CD4-positive, alpha-beta T cell (primary cell): ENCODE data around the gene RASSF6. TPM values are rescaled to one million over a fixed set of nuclear protein-coding genes. Genes with fewer than 3 reads are reported as not detected.

Source experiments
- ATAC-seq: fragments of 200-7000 bp; cut with Tn5 transposase; one replicate; pipeline ENCODE4 v1.10.0; 2022; ENCODE audit warnings: mild to moderate bottlenecking; ENCODE audit not compliant: poor library complexity
- CTCF ChIA-PET: fragments of 350-600 bp; sonication (Branson Sonifier 250); formaldehyde crosslinking; loops from one replicate; lab custom pipeline; 2021; ENCODE audit warnings: antibody characterized with exemption, inconsistent platforms; lab: Charles Lee
- POLR2A ChIA-PET: fragments of 350-600 bp; sonication (Branson Sonifier 250); formaldehyde crosslinking; loops from one replicate; lab custom pipeline; 2021; ENCODE audit warnings: antibody characterized with exemption, inconsistent platforms; lab: Charles Lee
- DNase-seq, 14 experiments: peaks; one replicate each; pipeline ENCODE4 v3.0.0-alpha.2; 2013 to 2020; ENCODE audit warnings: mixed read lengths in 2 of 14
- H3K27ac ChIP-seq, 2 donors: one replicate each; pipeline versions ENCODE4 v1.5.1 to v1.7.0; 2013; ENCODE audit warnings: low read length in 2 of 2, low read depth in 1 of 2, mild to moderate bottlenecking in 1 of 2
- H3K27me3 ChIP-seq, 2 experiments: 1 replicate in 1 of 2; 2 replicates in 1 of 2; pipeline versions ENCODE4 v1.6.1 to v1.7.0; 2013; ENCODE audit warnings: low read length in 2 of 2, control low read depth in 1 of 2, mild to moderate bottlenecking in 1 of 2, moderate library complexity in 1 of 2; ENCODE audit not compliant: insufficient read depth in 2 of 2, control insufficient read depth in 1 of 2
- H3K36me3 ChIP-seq: one replicate; pipeline ENCODE4 v1.6.1; 2013; ENCODE audit warnings: low read length, control low read depth; ENCODE audit not compliant: insufficient read depth
- H3K4me1 ChIP-seq: one replicate; pipeline ENCODE4 v1.6.1; 2013; ENCODE audit warnings: low read length, control low read depth; ENCODE audit not compliant: insufficient read depth
- H3K4me3 ChIP-seq: one replicate; pipeline ENCODE4 v1.5.1; 2013; ENCODE audit warnings: mild to moderate bottlenecking, low read length, moderate library complexity
- H3K9me3 ChIP-seq, 2 experiments: 1 replicate in 1 of 2; 2 replicates in 1 of 2; pipeline versions ENCODE4 v1.6.1 to v1.7.0; 2013; ENCODE audit warnings: low read length in 2 of 2, mild to moderate bottlenecking in 2 of 2, control low read depth in 1 of 2, moderate library complexity in 1 of 2; ENCODE audit not compliant: control insufficient read depth in 1 of 2, insufficient read depth in 1 of 2
- H3K27ac Mint-ChIP-seq: one replicate; pipeline ENCODE4 v1.8.0; 2020; ENCODE audit warnings: mixed read lengths
- H3K27me3 Mint-ChIP-seq: one replicate; pipeline ENCODE4 v1.8.0; 2021; ENCODE audit warnings: mixed read lengths
- H3K36me3 Mint-ChIP-seq: one replicate; pipeline ENCODE4 v1.8.0; 2021; ENCODE audit warnings: low read depth, mixed read lengths
- H3K4me1 Mint-ChIP-seq: one replicate; pipeline ENCODE4 v1.8.0; 2021; ENCODE audit warnings: low read depth, mixed read lengths
- H3K4me3 Mint-ChIP-seq: one replicate; pipeline ENCODE4 v1.8.0; 2020; ENCODE audit warnings: mild to moderate bottlenecking, mixed read lengths
- H3K9me3 Mint-ChIP-seq: one replicate; pipeline ENCODE4 v1.8.0; 2020; ENCODE audit warnings: mixed read lengths
- CTCF ChIP-seq: fragments of 200-600 bp; IDR thresholded peaks from one replicate; pipeline ENCODE4 v1.8.0; 2022; ENCODE audit warnings: antibody characterized with exemption, mild to moderate bottlenecking
- intact Hi-C, 2 experiments: fragments of 100-400 bp; cut with DNase I in 1 of 2; cut with micrococcal nuclease in 1 of 2; formaldehyde crosslinking; loops; one replicate each; pipeline versions ENCODE4 v1.15.1 to v1.9.0; 2023 to 2025; cut with DNase I, micrococcal nuclease
- total RNA-seq, 174 experiments: library from RNA in 2 of 174; stranded (reverse) in 2 of 174; gene quantifications; one replicate each; pipeline ENCODE4 v1.2.3 and lab custom pipeline; 2021 to 2026

RASSF6 gene
- total RNA-seq, 2 experiments from 2014 or later, result 0.25 to 0.28 TPM

- Mint-ChIP-seq H3K27ac (no peak overlapping the region), H3K4me1 (no peaks in the 10 kb centered on the region), H3K4me3 (no peak overlapping the region), H3K27me3 (no peaks in the 10 kb centered on the region), H3K9me3 (no peaks in the 10 kb centered on the region), H3K36me3 (no peaks in the 10 kb centered on the region)
- POLR2A ChIA-PET, result no interaction called here
- no peaks in the 10 kb centered on the region for H3K36me3 ChIP-seq
- DNase-seq (no peak), ATAC-seq (no peak)
- no peak for TF ChIP-seq CTCF
- H3K27me3 ChIP-seq, result no peaks in the 10 kb centered on the region
- no peak overlapping the region for H3K27ac ChIP-seq
- H3K4me1 ChIP-seq, result no peaks in the 10 kb centered on the region
- H3K4me3 ChIP-seq, result no peak overlapping the region
- H3K9me3 ChIP-seq, result no peaks in the 10 kb centered on the region
- CTCF ChIA-PET, result no interaction called here
- intact Hi-C loops, result no loop called here
Observed at GRCh38 chr4:73664470-73664869, 44.2 kb upstream of the RASSF6 start.

GRCh38 chr4:73663576-73663975, 43.3 kb upstream of the RASSF6 start:
- no peak for TF ChIP-seq CTCF

GRCh38 chr4:73662709-73663546, 42.7 kb upstream of the RASSF6 start:
- CTCF ChIA-PET, result interaction anchor here (1.9 kb wide), 1 partner anchor 9 kb away, joined by 8 read pairs; no protein-coding TSS in a partner anchor
- H3K4me3 ChIP-seq, result no peak overlapping the region
- intact Hi-C loops, result no loop called here
- POLR2A ChIA-PET, result no interaction called here
- H3K4me3 Mint-ChIP-seq, result no peak overlapping the region
- no peaks in the 10 kb centered on the region for H3K9me3 Mint-ChIP-seq
- H3K36me3 ChIP-seq, result no peaks in the 10 kb centered on the region
- no peaks in the 10 kb centered on the region for H3K36me3 Mint-ChIP-seq
- H3K4me1 Mint-ChIP-seq, result no peaks in the 10 kb centered on the region
- no peaks in the 10 kb centered on the region for H3K27me3 Mint-ChIP-seq
- no peak for ATAC-seq
- peak in 2 of 14 experiments; percentile 13 to 22 for DNase-seq
- no peaks in the 10 kb centered on the region for H3K9me3 ChIP-seq
- no peaks in the 10 kb centered on the region for H3K4me1 ChIP-seq
- no peaks in the 10 kb centered on the region for H3K27me3 ChIP-seq
- no peak for TF ChIP-seq CTCF
- no peak overlapping the region for H3K27ac ChIP-seq
- H3K27ac Mint-ChIP-seq, result no peak overlapping the region

More at GRCh38 chr4:73663576-73663975, 43.3 kb upstream of the RASSF6 start:
- H3K36me3 ChIP-seq, result no peaks in the 10 kb centered on the region
- DNase-seq (no peak), ATAC-seq (no peak)
- H3K27me3 ChIP-seq, result no peaks in the 10 kb centered on the region
- H3K4me1 Mint-ChIP-seq, result no peaks in the 10 kb centered on the region
- H3K9me3 ChIP-seq, result no peaks in the 10 kb centered on the region
- ChIA-PET POLR2A (no interaction called here), CTCF (no interaction called here)
- no peaks in the 10 kb centered on the region for H3K9me3 Mint-ChIP-seq
- no peak overlapping the region for H3K27ac ChIP-seq
- no peaks in the 10 kb centered on the region for H3K36me3 Mint-ChIP-seq
- no peak overlapping the region for H3K4me3 ChIP-seq
- no peak overlapping the region for H3K4me3 Mint-ChIP-seq
- no peak overlapping the region for H3K27ac Mint-ChIP-seq
- no peaks in the 10 kb centered on the region for H3K4me1 ChIP-seq
- intact Hi-C loops, result no loop called here
- no peaks in the 10 kb centered on the region for H3K27me3 Mint-ChIP-seq
